T-cell (primary cell): ENCODE measurements around the gene SSRP1. TPM values are rescaled to one million over a fixed set of nuclear protein-coding genes. Genes with fewer than 3 reads are reported as not detected.

Source experiments
- ATAC-seq, 4 experiments: fragments of 200-7000 bp in 3 of 4; fragments of 150-1000 bp in 1 of 4; cut with Tn5 transposase; replicated peaks in 1 of 4; 1 replicate in 3 of 4; 2 replicates in 1 of 4; pipeline ENCODE4 v1.10.0; 2021; ENCODE audit warnings: moderate library complexity in 3 of 4, mild to moderate bottlenecking in 2 of 4, moderate number of reproducible peaks in 1 of 4
- CTCF ChIA-PET, 2 donors: fragments of 300-600 bp; sonication (Branson Sonifier 250); formaldehyde crosslinking; loops; one replicate each; lab custom pipeline; 2022; ENCODE audit warnings: antibody characterized with exemption in 2 of 2; lab: Charles Lee
- POLR2A ChIA-PET, 2 donors: fragments of 300-600 bp; sonication (Branson Sonifier 250); formaldehyde crosslinking; loops; one replicate each; lab custom pipeline; 2022; ENCODE audit warnings: antibody characterized with exemption in 2 of 2; lab: Charles Lee
- DNase-seq, 35 experiments: peaks; one replicate each; pipeline versions ENCODE4 v3.0.0 to v3.0.0-alpha.2; 2013 to 2023
- H3K27ac ChIP-seq: one replicate; pipeline ENCODE4 v1.5.1; 2013; ENCODE audit warnings: low read length
- H3K27me3 ChIP-seq, 2 experiments: replicated peaks in 1 of 2; 1 replicate in 1 of 2; 2 replicates in 1 of 2; pipeline versions ENCODE4 v1.6.1 to v1.7.0; 2013; ENCODE audit warnings: low read length in 1 of 2, mixed read lengths in 1 of 2; ENCODE audit not compliant: control insufficient read depth in 2 of 2, insufficient read depth in 2 of 2; ENCODE audit errors: extremely low read depth in 1 of 2
- H3K36me3 ChIP-seq, 2 donors: 1 replicate in 1 of 2; 2 replicates in 1 of 2; pipeline versions ENCODE4 v1.6.1 to v1.7.0; 2013; ENCODE audit warnings: low read length in 1 of 2; ENCODE audit not compliant: control insufficient read depth in 2 of 2, insufficient read depth in 1 of 2; ENCODE audit errors: extremely low read depth in 1 of 2
- H3K4me1 ChIP-seq, 2 experiments: 1 replicate in 1 of 2; 2 replicates in 1 of 2; pipeline versions ENCODE4 v1.6.1 to v1.7.0; 2013; ENCODE audit warnings: low read length in 2 of 2, mixed read lengths in 1 of 2; ENCODE audit not compliant: insufficient read depth in 2 of 2, control insufficient read depth in 1 of 2; ENCODE audit errors: extremely low read depth in 1 of 2
- H3K4me3 ChIP-seq, 2 donors: 1 replicate in 1 of 2; 2 replicates in 1 of 2; pipeline versions ENCODE4 v1.5.1 to v1.7.0; 2013; ENCODE audit warnings: mild to moderate bottlenecking in 2 of 2, low read length in 1 of 2, moderate library complexity in 1 of 2; ENCODE audit not compliant: control insufficient read depth in 1 of 2; ENCODE audit errors: extremely low read depth in 1 of 2
- H3K9me3 ChIP-seq: 2 replicates; pipeline ENCODE4 v1.7.0; 2013
- H3K27ac Mint-ChIP-seq, 2 donors: one replicate each; pipeline ENCODE4 v1.8.0; 2020 to 2021; ENCODE audit warnings: mild to moderate bottlenecking in 2 of 2, mixed read lengths in 2 of 2
- H3K27me3 Mint-ChIP-seq, 2 donors: one replicate each; pipeline ENCODE4 v1.8.0; 2021 to 2022; ENCODE audit warnings: mixed read lengths in 2 of 2
- H3K36me3 Mint-ChIP-seq: one replicate; pipeline ENCODE4 v1.8.0; 2021; ENCODE audit warnings: mixed read lengths
- H3K4me1 Mint-ChIP-seq, 3 donors: one replicate each; pipeline ENCODE4 v1.8.0; 2020 to 2022; ENCODE audit warnings: mixed read lengths in 3 of 3, mild to moderate bottlenecking in 1 of 3
- H3K4me3 Mint-ChIP-seq, 3 donors: one replicate each; pipeline ENCODE4 v1.8.0; 2020 to 2022; ENCODE audit warnings: mild to moderate bottlenecking in 3 of 3, mixed read lengths in 3 of 3, moderate library complexity in 3 of 3
- H3K9me3 Mint-ChIP-seq, 3 donors: one replicate each; pipeline ENCODE4 v1.8.0; 2020 to 2022; ENCODE audit warnings: mixed read lengths in 3 of 3
- WGBS: methylation state at CpG from one replicate; pipeline ENCODE4 v1.1.5; 2013; ENCODE audit warnings: missing lambda C conversion rate; ENCODE audit not compliant: insufficient coverage; 5-methylcytosine and 5-hydroxymethylcytosine counted together
- total RNA-seq, 35 experiments: library from RNA in 6 of 35; stranded (reverse) in 6 of 35; fragments of 120-200 nt in 1 of 35; gene quantifications; one replicate each; pipeline versions ENCODE4 v1.2.1 to v1.2.4 and lab custom pipeline; 2013 to 2026

The SSRP1 gene
- total RNA-seq, 5 donors from 2014 or later (not counting 1 experiment from before 2014, with no cell fraction given) = 50.2 to 78.1 (median 75.7) TPM

DNA sequence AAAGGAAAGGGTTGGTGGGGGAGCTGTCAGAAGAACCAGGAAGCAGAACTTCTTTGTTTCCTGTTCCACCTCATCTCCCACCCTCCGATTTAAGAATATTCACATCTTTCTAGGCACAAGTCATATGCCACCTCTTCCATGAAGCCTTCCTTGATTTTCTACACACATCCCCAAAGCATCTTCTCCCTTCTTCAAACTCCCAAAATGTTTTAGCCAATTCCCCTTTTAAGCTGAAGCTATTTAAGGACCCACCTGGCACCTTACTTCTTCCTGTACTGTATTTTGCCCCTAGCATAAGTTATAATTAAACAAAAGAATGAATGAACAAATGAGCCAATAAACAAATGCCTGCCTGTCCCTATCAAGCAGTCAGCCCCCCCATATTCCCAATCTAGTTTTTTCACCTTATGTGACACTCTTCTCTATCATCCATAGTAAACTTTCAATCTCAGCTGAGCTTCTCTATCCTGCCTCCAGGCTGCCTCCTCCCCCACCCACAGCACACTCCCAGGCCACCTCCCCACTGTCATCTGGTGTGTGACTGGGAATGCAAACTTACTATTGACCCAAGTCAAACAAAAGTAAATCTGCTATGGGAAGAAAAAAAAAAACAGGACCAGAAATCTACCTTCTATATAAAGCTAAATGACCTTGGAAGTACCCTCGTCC lies 14.8 kb downstream of the SSRP1 start:
- H3K4me1 ChIP-seq = peaks cover 4 to 18% of the 10 kb centered on the region in 2 experiments
- no peaks in the 10 kb centered on the region for H3K27me3 ChIP-seq
- no peak for ATAC-seq
- Mint-ChIP-seq H3K27ac (no peak overlapping the region), H3K9me3 (no peaks in the 10 kb centered on the region), H3K4me3 (no peak overlapping the region), H3K36me3 (peaks cover 6% of the 10 kb centered on the region), H3K27me3 (no peaks in the 10 kb centered on the region), H3K4me1 (peaks cover 27 to 29% (median 29%) of the 10 kb centered on the region in 3 donors)
- no peak overlapping the region for H3K4me3 ChIP-seq
- no peak overlapping the region for H3K27ac ChIP-seq
- CTCF ChIA-PET = interaction anchor here (0.5 to 1.0 kb wide), 3 partner anchors 16 to 482 kb away, joined by 3 to 5 read pairs (median 4); no protein-coding TSS in a partner anchor
- peaks cover 2 to 6% of the 10 kb centered on the region in 2 donors for H3K36me3 ChIP-seq
- H3K9me3 ChIP-seq = no peaks in the 10 kb centered on the region
- WGBS = 100% methylated on average over 1 of the region's 2 CpGs
- DNase-seq = no peak
- POLR2A ChIA-PET = interaction anchor here in 1 of 2 donors (0.7 kb wide), 1 partner anchor 105 kb away, joined by 3 read pairs; no protein-coding TSS in a partner anchor

DNA sequence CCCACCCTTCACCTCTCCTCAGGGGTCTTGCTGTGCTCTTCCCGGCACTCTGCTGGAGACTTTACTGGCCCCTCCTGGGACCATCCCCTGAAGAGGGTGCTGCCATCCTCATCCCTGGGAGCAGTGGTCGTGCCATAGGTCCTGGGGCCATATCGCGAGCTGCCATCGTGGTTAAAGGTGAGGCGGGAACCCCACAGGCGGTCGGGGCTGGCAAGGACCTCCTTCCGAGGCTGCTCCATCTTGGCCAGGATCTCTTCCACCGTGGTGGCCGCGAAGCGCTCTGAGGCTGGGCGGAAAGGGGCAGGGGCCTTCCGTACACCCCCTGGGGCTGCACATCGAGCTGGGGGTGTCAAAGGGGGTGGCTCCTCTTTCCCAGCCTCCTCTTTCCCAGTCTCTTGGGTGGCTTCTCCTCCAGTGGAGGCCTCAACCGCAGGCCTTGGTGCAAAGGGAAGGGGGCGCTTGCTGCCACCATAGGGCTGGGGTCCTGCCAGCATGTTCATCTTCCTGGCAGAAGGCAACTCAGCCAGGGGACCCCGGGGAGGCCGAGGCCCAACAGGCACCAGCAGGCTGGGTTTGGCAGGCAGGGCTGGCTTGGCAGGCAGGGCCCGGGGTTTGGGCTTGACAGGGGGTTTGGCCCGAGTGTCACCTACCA lies 15.5 kb downstream of the SSRP1 start:
- ChIA-PET POLR2A (no interaction called here), CTCF (interaction anchor here in 1 of 2 donors (0.6 kb wide), 1 partner anchor 483 kb away, joined by 3 read pairs; no protein-coding TSS in a partner anchor)
- H3K4me1 Mint-ChIP-seq = peaks cover 21 to 23% (median 23%) of the 10 kb centered on the region in 3 donors
- H3K9me3 Mint-ChIP-seq = no peaks in the 10 kb centered on the region
- no peak overlapping the region for H3K4me3 Mint-ChIP-seq
- H3K9me3 ChIP-seq = no peaks in the 10 kb centered on the region
- no peaks in the 10 kb centered on the region for H3K27me3 ChIP-seq
- H3K4me3 ChIP-seq = no peak overlapping the region
- WGBS = 95% methylated on average over 17 of the region's 22 CpGs
- DNase-seq = no peak
- H3K36me3 Mint-ChIP-seq = peaks cover 6% of the 10 kb centered on the region
- H3K36me3 ChIP-seq = peaks cover 2 to 3% of the 10 kb centered on the region in 2 donors
- no peak overlapping the region for H3K27ac ChIP-seq
- no peaks in the 10 kb centered on the region for H3K27me3 Mint-ChIP-seq
- no peak for ATAC-seq
- H3K27ac Mint-ChIP-seq = no peak overlapping the region
- peaks cover 0 to 17% of the 10 kb centered on the region in 2 experiments for H3K4me1 ChIP-seq

- Histone ChIP-seq H3K36me3 (peaks cover 3 to 6% of the 10 kb centered on the region in 2 donors), H3K4me1 (peaks cover 0 to 6% of the 10 kb centered on the region in 2 experiments), H3K4me3 (no peak overlapping the region), H3K27me3 (no peaks in the 10 kb centered on the region), H3K9me3 (no peaks in the 10 kb centered on the region), H3K27ac (no peak overlapping the region)
- ATAC-seq = no peak
- H3K36me3 Mint-ChIP-seq = peaks cover 6% of the 10 kb centered on the region
- 86% methylated on average over 1 of the region's 2 CpGs for WGBS
- no peak overlapping the region for H3K4me3 Mint-ChIP-seq
- POLR2A ChIA-PET = interaction anchor here in 1 of 2 donors (0.6 kb wide), 1 partner anchor 240 kb away, joined by 3 read pairs; no protein-coding TSS in a partner anchor
- H3K4me1 Mint-ChIP-seq = peaks cover 8 to 16% (median 11%) of the 10 kb centered on the region in 3 donors
- CTCF ChIA-PET = interaction anchor here in 1 of 2 donors (0.6 kb wide), 1 partner anchor 139 kb away, joined by 3 read pairs; no protein-coding TSS in a partner anchor
- no peaks in the 10 kb centered on the region for H3K27me3 Mint-ChIP-seq
- DNase-seq = no peak
- no peaks in the 10 kb centered on the region for H3K9me3 Mint-ChIP-seq
- H3K27ac Mint-ChIP-seq = no peak overlapping the region
These were observed 17.5 kb downstream of the SSRP1 start for GRCh38 chr11:57318178-57318577.

DNA sequence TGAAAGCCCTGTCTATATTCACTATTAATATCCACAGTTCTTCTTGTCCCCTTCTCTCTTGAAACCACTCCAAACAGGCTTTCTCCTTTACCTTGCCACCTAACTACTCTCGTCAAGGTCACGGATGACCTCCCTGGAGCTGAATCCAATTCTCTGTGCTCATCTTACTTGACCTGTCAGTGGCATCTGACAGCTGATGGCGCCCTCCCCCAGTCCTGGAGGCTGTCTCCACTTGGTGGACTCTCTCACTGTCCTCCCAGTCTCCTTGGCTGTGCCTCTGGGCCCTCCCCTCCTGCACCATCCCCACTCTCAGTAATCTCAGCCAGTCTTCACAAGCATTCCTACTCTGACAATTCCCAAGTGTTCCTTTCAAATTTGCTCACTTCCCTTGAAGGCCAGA lies 19.7 kb downstream of the SSRP1 start:
- DNase-seq (no peak), ATAC-seq (no peak)
- Mint-ChIP-seq H3K4me3 (no peak overlapping the region), H3K27me3 (no peaks in the 10 kb centered on the region), H3K27ac (no peak overlapping the region), H3K9me3 (no peaks in the 10 kb centered on the region), H3K4me1 (peaks cover 10 to 11% (median 10%) of the 10 kb centered on the region in 3 donors), H3K36me3 (peaks cover 6% of the 10 kb centered on the region)
- ChIA-PET POLR2A (no interaction called here), CTCF (interaction anchor here in 1 of 2 donors (0.6 kb wide), 1 partner anchor 30 kb away, joined by 3 read pairs; no protein-coding TSS in a partner anchor)
- H3K36me3 ChIP-seq = peaks cover 3 to 6% of the 10 kb centered on the region in 2 donors
- peaks cover 0 to 20% of the 10 kb centered on the region in 2 experiments for H3K4me1 ChIP-seq
- H3K27ac ChIP-seq = no peak overlapping the region
- no peaks in the 10 kb centered on the region for H3K9me3 ChIP-seq
- no peak overlapping the region for H3K4me3 ChIP-seq
- peaks cover 0 to 3% of the 10 kb centered on the region in 2 experiments for H3K27me3 ChIP-seq
- WGBS = 80% methylated on average over 3 of the region's 3 CpGs

DNA sequence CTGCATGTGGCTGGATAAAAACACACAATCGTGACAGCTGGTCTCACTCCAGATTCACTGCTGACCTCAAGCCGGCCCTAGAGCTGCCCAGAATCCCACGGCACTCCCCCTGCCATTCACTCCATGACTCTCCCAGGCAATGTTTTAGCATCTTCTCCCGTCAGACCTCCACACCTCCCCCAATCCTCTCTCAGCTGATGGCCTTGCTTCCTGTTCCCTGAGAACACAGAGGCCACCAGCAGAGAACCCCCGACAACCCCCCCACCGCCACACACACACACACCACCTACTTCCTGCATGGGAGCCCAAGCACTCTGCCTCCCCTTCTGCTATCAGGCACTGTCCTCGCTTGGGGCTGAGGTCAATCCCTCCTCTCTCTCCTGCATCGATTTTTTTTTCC lies 20.2 kb downstream of the SSRP1 start:
- peak in 2 of 35 experiments; percentile 17 to 21 for DNase-seq
- Histone ChIP-seq H3K36me3 (peaks cover 3 to 6% of the 10 kb centered on the region in 2 donors), H3K4me3 (no peak overlapping the region), H3K27ac (no peak overlapping the region), H3K4me1 (peaks cover 0 to 24% of the 10 kb centered on the region in 2 experiments), H3K27me3 (peaks cover 0 to 3% of the 10 kb centered on the region in 2 experiments), H3K9me3 (no peaks in the 10 kb centered on the region)
- Mint-ChIP-seq H3K27me3 (no peaks in the 10 kb centered on the region), H3K4me1 (peaks cover 6 to 14% (median 14%) of the 10 kb centered on the region in 3 donors), H3K27ac (no peak overlapping the region), H3K4me3 (no peak overlapping the region), H3K9me3 (no peaks in the 10 kb centered on the region), H3K36me3 (peaks cover 3% of the 10 kb centered on the region)
- ATAC-seq = peak in 1 of 4 experiments; percentile 42
- ChIA-PET CTCF (interaction anchor here in 1 of 2 donors (0.6 kb wide), 1 partner anchor 30 kb away, joined by 3 read pairs; no protein-coding TSS in a partner anchor), POLR2A (no interaction called here)
- WGBS = 38% methylated on average over 8 of the region's 8 CpGs
